Stomach (tissue), 4 donors: ENCODE measurements around the gene PRPS2.

Source experiments
- CTCF ChIP-seq, 7 experiments: fragments of 450-650 bp in 4 of 7; fragments of 200-600 bp in 3 of 7; sonication (generic) in 3 of 7; IDR thresholded peaks; one replicate each; pipeline ENCODE4 v1.5.1; 2016 to 2019; ENCODE audit warnings: antibody characterized with exemption in 7 of 7, control low read depth in 2 of 7, mild to moderate bottlenecking in 1 of 7
- EP300 ChIP-seq: sonication (generic); formaldehyde crosslinking; IDR thresholded peaks from one replicate; pipeline ENCODE4 v1.6.1; 2017; ENCODE audit warnings: antibody characterized with exemption
- POLR2A ChIP-seq, 4 donors: fragments of 450-650 bp; IDR thresholded peaks; one replicate each; pipeline ENCODE4 v1.6.1; 2016; ENCODE audit warnings: antibody characterized with exemption in 4 of 4, control low read depth in 2 of 4, mild to moderate bottlenecking in 1 of 4, moderate library complexity in 1 of 4
- POLR2AphosphoS5 ChIP-seq, 3 donors: sonication (generic); formaldehyde crosslinking; IDR thresholded peaks; one replicate each; pipeline ENCODE4 v1.6.1; 2016; ENCODE audit warnings: antibody characterized with exemption in 3 of 3

- TF ChIP-seq CTCF (IDR thresholded peaks at IDR 0.05) (no peak), EP300 (no peak), POLR2AphosphoS5 (IDR thresholded peaks at IDR 0.05) (no peak), POLR2A (IDR thresholded peaks at IDR 0.05) (no peak)
Measured at GRCh38 chrX:12867685-12868084, 76.5 kb downstream of the PRPS2 start.
